Bronchial epithelial cell (primary cell): ENCODE results near the gene UBXN1. TPM values are rescaled to one million over a fixed set of nuclear protein-coding genes. Genes with fewer than 3 reads are reported as not detected.

Experiments
- DNase-seq: peaks from one replicate; pipeline ENCODE4 v3.0.0-alpha.2; 2010; ENCODE audit warnings: low read depth
- FAIRE-seq: peaks from 2 replicates; lab custom pipeline; 2011; peaks lifted over from hg19 to GRCh38; lab: Jason Lieb, UNC
- H3K27me3 ChIP-seq: 2 replicates; pipeline ENCODE4 v1.5.1; 2011; ENCODE audit warnings: low read length; ENCODE audit not compliant: control insufficient read depth, insufficient read depth
- H3K36me3 ChIP-seq: 2 replicates; pipeline ENCODE4 v1.5.1; 2011; ENCODE audit warnings: low read length; ENCODE audit not compliant: control insufficient read depth, insufficient read depth
- H3K4me3 ChIP-seq: 2 replicates; pipeline ENCODE4 v1.5.1; 2011; ENCODE audit warnings: mild to moderate bottlenecking, low read depth, low read length, control low read depth
- total RNA-seq: library from RNA; depleted of rRNA; stranded (reverse); fragments of >200 nt; gene quantifications from 2 replicates; pipeline ENCODE4 v1.2.1, GENCODE V29; 2014
- TF ChIP-seq, protein P1 (sequence below): IDR thresholded peaks from 2 replicates; pipeline ENCODE4 v1.5.1; 2011; ENCODE audit warnings: mild to moderate bottlenecking, moderate library complexity, low read length, control low read depth, inconsistent platforms; ENCODE audit not compliant: insufficient read depth, severe bottlenecking

UBXN1 gene
- total RNA-seq, 1 donor from 2014 or later, result 176 TPM

DNA sequence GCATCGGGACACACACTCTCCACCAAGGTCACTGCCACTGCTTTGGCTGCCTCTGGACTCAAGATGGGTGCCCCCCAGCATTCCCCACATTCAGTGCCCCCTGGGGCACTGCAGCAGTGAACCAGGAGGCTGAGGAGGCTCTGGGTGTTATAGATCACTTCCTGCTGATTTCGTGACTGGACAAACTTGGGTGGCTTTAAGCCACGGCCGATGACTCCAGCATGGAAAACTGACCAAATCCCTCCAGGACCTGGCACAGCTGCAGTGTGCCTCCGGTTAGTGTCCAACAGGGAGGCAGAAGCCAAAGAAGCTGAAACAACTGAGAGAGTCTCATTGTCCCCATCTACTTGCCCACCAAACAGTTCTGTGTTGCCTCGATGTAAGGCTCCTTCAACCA, 31.3 kb downstream of the UBXN1 start:
- H3K27me3 ChIP-seq, result no peaks in the 10 kb centered on the region
- H3K4me3 ChIP-seq, result no peak overlapping the region
- TF ChIP-seq, protein P1, sequence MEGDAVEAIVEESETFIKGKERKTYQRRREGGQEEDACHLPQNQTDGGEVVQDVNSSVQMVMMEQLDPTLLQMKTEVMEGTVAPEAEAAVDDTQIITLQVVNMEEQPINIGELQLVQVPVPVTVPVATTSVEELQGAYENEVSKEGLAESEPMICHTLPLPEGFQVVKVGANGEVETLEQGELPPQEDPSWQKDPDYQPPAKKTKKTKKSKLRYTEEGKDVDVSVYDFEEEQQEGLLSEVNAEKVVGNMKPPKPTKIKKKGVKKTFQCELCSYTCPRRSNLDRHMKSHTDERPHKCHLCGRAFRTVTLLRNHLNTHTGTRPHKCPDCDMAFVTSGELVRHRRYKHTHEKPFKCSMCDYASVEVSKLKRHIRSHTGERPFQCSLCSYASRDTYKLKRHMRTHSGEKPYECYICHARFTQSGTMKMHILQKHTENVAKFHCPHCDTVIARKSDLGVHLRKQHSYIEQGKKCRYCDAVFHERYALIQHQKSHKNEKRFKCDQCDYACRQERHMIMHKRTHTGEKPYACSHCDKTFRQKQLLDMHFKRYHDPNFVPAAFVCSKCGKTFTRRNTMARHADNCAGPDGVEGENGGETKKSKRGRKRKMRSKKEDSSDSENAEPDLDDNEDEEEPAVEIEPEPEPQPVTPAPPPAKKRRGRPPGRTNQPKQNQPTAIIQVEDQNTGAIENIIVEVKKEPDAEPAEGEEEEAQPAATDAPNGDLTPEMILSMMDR, result no peak
- DNase-seq (no peak), FAIRE-seq (no peak)
- peaks cover 18% of the 10 kb centered on the region for H3K36me3 ChIP-seq

DNA sequence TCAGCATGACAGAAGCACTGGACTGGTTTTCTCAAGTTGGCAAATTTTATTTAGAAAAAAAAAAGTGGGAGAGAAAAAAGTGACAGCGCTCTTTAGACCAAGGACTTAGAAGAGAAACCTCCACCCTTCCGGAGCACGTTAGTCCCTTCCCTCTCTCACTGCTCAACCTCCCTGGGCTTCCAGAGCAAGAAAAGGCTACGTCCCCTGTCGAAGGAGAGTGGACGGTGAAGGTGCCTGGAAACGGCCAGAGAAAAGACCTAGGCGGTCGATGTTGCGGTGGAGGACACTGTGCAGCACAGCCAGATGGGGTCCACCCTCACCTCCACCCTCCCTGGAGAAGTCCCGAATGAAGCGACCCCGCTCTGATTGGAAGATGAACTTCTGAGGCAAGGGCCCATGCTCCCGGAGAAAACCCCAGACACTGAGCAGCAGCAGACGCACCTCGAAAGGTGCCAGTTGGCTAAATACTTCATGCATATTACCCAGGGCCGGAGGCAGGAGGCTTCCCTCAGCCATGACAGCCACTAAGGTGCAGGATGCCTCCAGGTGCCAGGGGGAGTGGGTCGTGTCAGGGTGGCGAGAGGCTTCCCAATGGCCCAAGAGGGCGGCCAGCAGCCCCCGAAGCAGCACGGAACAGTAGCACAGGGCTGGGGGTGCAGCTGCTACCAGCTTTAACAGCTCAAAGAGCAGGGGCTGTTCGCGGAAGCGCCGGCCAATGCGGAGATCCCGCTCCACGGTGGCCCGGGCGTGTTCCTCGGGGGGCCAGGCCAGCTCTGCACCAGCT, 31.9 kb downstream of the UBXN1 start:
- FAIRE-seq, result no peak
- Histone ChIP-seq H3K4me3 (no peak overlapping the region), H3K27me3 (no peaks in the 10 kb centered on the region), H3K36me3 (peaks cover 18% of the 10 kb centered on the region)
- TF ChIP-seq, protein P1, result no peak
- no peak for DNase-seq

DNA sequence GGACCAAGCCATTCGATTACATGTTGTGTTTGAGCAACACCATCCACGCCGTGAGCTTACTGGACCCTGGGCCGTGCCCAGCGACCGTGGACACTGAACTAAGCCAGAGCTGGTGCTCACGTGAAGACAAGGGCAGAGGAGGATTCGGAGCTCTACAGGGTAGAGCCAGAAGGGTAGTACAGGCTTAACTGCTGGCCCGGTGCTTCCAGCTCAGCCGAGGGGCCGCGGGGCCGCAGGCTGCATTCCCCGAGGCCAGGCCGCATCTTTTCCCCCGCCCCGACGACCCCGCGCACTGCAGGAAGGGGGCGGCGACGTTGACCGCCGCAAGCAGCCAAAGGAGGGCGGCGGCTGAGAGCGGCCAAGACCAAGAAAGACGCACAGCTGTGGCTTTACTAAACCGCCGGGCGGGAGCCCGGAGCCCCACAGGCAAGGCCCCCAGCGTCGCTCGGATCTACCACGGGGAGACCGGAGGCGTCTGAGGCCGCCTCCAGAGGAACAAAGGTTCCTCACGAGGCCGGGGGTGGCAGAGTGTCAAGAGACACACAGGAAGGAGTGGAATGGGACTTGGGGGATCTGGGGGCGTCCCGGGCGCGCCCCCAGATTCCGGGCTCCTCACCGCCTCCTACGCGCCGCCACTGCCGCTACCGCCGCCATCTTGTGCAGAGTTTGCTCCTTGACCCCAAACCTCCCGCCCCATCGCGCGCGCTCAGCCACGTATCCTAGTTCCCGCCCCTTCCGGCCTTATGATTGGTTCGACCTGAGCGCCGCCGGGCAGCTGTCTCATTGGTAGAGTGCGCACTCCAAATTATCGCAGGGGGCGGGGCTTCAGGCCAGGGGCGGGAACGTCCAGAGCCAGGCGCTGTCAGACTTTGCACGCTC, 32.7 kb downstream of the UBXN1 start, which contains the start of gene GANAB:
Gene GANAB, minus strand, starts transcription at position 668 of the 879 bp plus-strand sequence. Its CDS starts 14 bp downstream, at position 654.
- Histone ChIP-seq H3K36me3 (peaks cover 18% of the 10 kb centered on the region), H3K4me3 (peak within 1 kb of the TSS; percentile 89), H3K27me3 (no peaks in the 10 kb centered on the region)
- TF ChIP-seq, protein P1, result no peak
- no peak for FAIRE-seq
- peak; percentile 87 for DNase-seq

DNA sequence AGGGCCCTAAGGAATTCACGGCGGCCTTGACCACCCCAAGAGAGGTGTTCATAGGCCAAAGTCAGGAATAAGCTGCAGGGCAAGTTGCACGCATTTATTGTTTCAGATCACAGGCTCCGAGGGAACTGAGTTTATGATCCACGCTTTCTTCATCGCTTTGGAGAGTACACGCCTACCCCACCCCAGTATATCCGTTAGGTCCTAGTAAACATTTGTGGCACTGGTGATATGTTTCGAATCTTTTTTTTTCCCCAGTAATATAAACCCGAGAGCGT, 33.3 kb downstream of the UBXN1 start:
- peak overlapping the region; percentile 89 for H3K4me3 ChIP-seq
- FAIRE-seq (no peak), DNase-seq (no peak)
- H3K27me3 ChIP-seq, result no peaks in the 10 kb centered on the region
- H3K36me3 ChIP-seq, result peaks cover 18% of the 10 kb centered on the region
- TF ChIP-seq, protein P1, result no peak

DNA sequence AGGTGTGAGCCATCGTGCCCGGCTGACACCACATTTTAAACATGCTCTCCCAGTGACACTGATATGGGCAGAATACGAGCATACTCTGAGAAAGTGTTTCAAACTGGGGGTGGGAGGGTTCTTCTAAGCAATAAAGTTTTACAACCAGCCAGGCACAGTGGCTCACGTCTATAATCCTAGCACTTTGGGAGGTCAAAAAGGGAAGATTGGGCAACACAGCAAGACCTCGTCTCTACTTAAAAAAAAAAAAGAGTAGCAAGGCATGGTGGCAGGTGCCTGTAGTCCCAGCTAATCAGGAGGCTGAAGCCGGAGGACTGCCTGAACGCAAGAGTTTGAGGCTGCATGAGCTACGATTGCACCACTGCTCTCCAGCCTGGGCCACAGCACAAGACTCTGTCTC, 34.7 kb downstream of the UBXN1 start:
- Histone ChIP-seq H3K36me3 (peaks cover 19% of the 10 kb centered on the region), H3K27me3 (no peaks in the 10 kb centered on the region), H3K4me3 (no peak overlapping the region)
- DNase-seq (no peak), FAIRE-seq (no peak)
- TF ChIP-seq, protein P1, result no peak
